Upper lobe of left lung (tissue), 6 donors: ENCODE data around the gene B9D1. TPM values are rescaled to one million over a fixed set of nuclear protein-coding genes. Genes with fewer than 3 reads are reported as not detected.
A peak's percentile ranks its signal among the peaks of the same experiment; 100 is the strongest.

Experiments
- ATAC-seq, 2 donors: fragments of 200-7000 bp; cut with Tn5 transposase; one replicate each; pipeline ENCODE4 v1.9.1; 2022; ENCODE audit warnings: mild to moderate bottlenecking in 2 of 2, moderate library complexity in 2 of 2; ENCODE audit not compliant: low FRiP score in 2 of 2
- DNase-seq, 2 donors: peaks; one replicate each; pipeline ENCODE4 v3.0.0-alpha.2; 2019 to 2020
- H3K27ac ChIP-seq, 4 donors: fragments of 200-600 bp; sonication (generic); one replicate each; pipeline ENCODE4 v1.5.1; 2016 to 2019
- H3K27me3 ChIP-seq, 4 donors: fragments of 200-600 bp; sonication (generic); one replicate each; pipeline ENCODE4 v1.5.1; 2017 to 2019
- H3K36me3 ChIP-seq, 4 donors: fragments of 200-600 bp; sonication (generic); one replicate each; pipeline ENCODE4 v1.5.1; 2016 to 2019
- H3K4me1 ChIP-seq, 4 donors: fragments of 200-600 bp; sonication (generic); one replicate each; pipeline ENCODE4 v1.5.1; 2018 to 2019
- H3K4me3 ChIP-seq, 4 donors: fragments of 200-600 bp; sonication (generic); one replicate each; pipeline ENCODE4 v1.5.1; 2017 to 2019; ENCODE audit warnings: mild to moderate bottlenecking in 2 of 4, moderate library complexity in 1 of 4
- H3K9me3 ChIP-seq, 4 donors: fragments of 200-600 bp; sonication (generic); one replicate each; pipeline ENCODE4 v1.5.1; 2018 to 2019
- EP300 ChIP-seq, 4 donors: sonication (generic); formaldehyde crosslinking; IDR thresholded peaks; one replicate each; pipeline ENCODE4 v1.5.1; 2017; ENCODE audit warnings: antibody characterized with exemption in 4 of 4, control low read depth in 2 of 4
- POLR2A ChIP-seq, 4 donors: fragments of 450-650 bp; IDR thresholded peaks; one replicate each; pipeline ENCODE4 v1.5.1; 2016 to 2017; ENCODE audit warnings: antibody characterized with exemption in 4 of 4, mild to moderate bottlenecking in 2 of 4
- POLR2AphosphoS5 ChIP-seq, 2 donors: sonication (generic); formaldehyde crosslinking; IDR thresholded peaks; one replicate each; pipeline ENCODE4 v1.5.1; 2017; ENCODE audit warnings: antibody characterized with exemption in 2 of 2
- WGBS, 2 donors: methylation state at CpG; one replicate each; pipeline ENCODE4 v1.1.5; 2017 to 2018; 5-methylcytosine and 5-hydroxymethylcytosine counted together
- total RNA-seq, 6 donors: library from RNA; depleted of rRNA in 4 of 6; stranded (reverse); fragments of >200 nt in 4 of 6; gene quantifications; one replicate each; pipeline versions ENCODE4 v1.1.0 to v1.2.1, GENCODE V29; 2016 to 2021
- TF ChIP-seq, protein P1 (sequence below), 6 experiments: fragments of 450-650 bp in 4 of 6; fragments of 200-600 bp in 2 of 6; sonication (generic) in 2 of 6; IDR thresholded peaks; one replicate each; pipeline ENCODE4 v1.5.1; 2016 to 2019; ENCODE audit warnings: antibody characterized with exemption in 6 of 6
- donor health status: DM: no; HTN: no; CAD: no; lungs with moderate emphysema.
- donor health status: DM: no; HTN: yes; CAD: no; lungs with severe emphysema.

The B9D1 gene
- total RNA-seq, 6 donors from 2014 or later: 11.7 to 52.4 (median 17.5) TPM

- Histone ChIP-seq H3K9me3 (no peaks in the 10 kb centered on the region), H3K4me1 (no peaks in the 10 kb centered on the region), H3K36me3 (peaks cover 0 to 31% (median 7%) of the 10 kb centered on the region in 4 donors), H3K4me3 (no peak overlapping the region), H3K27ac (no peak overlapping the region), H3K27me3 (no peaks in the 10 kb centered on the region)
- WGBS, 2 donors: 83 to 100% methylated on average over 1 of the region's 2 CpGs
- no peak for TF ChIP-seq EP300 (IDR thresholded peaks at IDR 0.05)
- no peak for TF ChIP-seq POLR2A (IDR thresholded peaks at IDR 0.05)
- TF ChIP-seq POLR2AphosphoS5 (IDR thresholded peaks at IDR 0.05): no peak
- TF ChIP-seq, protein P1, sequence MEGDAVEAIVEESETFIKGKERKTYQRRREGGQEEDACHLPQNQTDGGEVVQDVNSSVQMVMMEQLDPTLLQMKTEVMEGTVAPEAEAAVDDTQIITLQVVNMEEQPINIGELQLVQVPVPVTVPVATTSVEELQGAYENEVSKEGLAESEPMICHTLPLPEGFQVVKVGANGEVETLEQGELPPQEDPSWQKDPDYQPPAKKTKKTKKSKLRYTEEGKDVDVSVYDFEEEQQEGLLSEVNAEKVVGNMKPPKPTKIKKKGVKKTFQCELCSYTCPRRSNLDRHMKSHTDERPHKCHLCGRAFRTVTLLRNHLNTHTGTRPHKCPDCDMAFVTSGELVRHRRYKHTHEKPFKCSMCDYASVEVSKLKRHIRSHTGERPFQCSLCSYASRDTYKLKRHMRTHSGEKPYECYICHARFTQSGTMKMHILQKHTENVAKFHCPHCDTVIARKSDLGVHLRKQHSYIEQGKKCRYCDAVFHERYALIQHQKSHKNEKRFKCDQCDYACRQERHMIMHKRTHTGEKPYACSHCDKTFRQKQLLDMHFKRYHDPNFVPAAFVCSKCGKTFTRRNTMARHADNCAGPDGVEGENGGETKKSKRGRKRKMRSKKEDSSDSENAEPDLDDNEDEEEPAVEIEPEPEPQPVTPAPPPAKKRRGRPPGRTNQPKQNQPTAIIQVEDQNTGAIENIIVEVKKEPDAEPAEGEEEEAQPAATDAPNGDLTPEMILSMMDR (IDR thresholded peaks at IDR 0.05): no peak
- ATAC-seq (no peak), DNase-seq (peak; percentile 13 to 32)
Measured at GRCh38 chr17:19329136-19329535, 33.4 kb downstream of the B9D1 start.

- peak; percentile 14 to 47 for DNase-seq
- no peak overlapping the region for H3K27ac ChIP-seq
- no peak for ATAC-seq
- H3K4me1 ChIP-seq: no peaks in the 10 kb centered on the region
- H3K4me3 ChIP-seq: no peak overlapping the region
- no peaks in the 10 kb centered on the region for H3K9me3 ChIP-seq
- TF ChIP-seq POLR2A (IDR thresholded peaks at IDR 0.05): no peak
- H3K36me3 ChIP-seq: peaks cover 0 to 26% (median 5%) of the 10 kb centered on the region in 4 donors
- WGBS, 2 donors: 92 to 100% methylated on average over 9 to 10 of the region's 10 CpGs
- H3K27me3 ChIP-seq: no peaks in the 10 kb centered on the region
Measured at GRCh38 chr17:19328441-19329061, 34.0 kb downstream of the B9D1 start.

- no peak overlapping the region for H3K27ac ChIP-seq
- peak in 1 of 2 donors; percentile 17 for DNase-seq
- H3K27me3 ChIP-seq: no peaks in the 10 kb centered on the region
- 84 to 94% methylated on average over 14 of the region's 14 CpGs for WGBS, 2 donors
- no peaks in the 10 kb centered on the region for H3K9me3 ChIP-seq
- no peak overlapping the region for H3K4me3 ChIP-seq
- no peak for TF ChIP-seq POLR2A (IDR thresholded peaks at IDR 0.05)
- TF ChIP-seq EP300 (IDR thresholded peaks at IDR 0.05): no peak
- TF ChIP-seq POLR2AphosphoS5 (IDR thresholded peaks at IDR 0.05): no peak
- TF ChIP-seq, protein P1 (IDR thresholded peaks at IDR 0.05): no peak
- no peaks in the 10 kb centered on the region for H3K4me1 ChIP-seq
- ATAC-seq: peak; percentile 28 to 63
- peaks cover 0 to 23% (median 5%) of the 10 kb centered on the region in 4 donors for H3K36me3 ChIP-seq
Measured at GRCh38 chr17:19327031-19327783, 35.3 kb downstream of the B9D1 start.

DNA sequence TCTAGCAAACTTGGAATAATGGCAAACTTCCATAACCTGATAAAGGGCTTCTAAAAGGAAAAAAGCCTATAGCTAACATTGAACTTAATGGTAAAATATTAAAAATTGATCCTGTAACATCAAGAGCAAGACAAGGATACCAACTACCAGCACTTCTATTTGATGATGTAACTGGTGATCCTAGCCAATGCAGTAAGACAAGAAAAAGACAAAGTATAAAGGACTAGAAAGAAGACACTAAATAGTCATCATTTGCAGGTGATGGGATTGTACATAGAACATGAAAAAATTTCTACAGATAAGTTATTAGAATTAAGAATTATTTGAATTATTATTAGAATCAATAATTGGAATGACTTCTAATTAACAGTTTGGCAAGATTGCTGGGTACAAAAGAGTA lies 37.0 kb downstream of the B9D1 start:
- no peaks in the 10 kb centered on the region for H3K27me3 ChIP-seq
- no peak overlapping the region for H3K4me3 ChIP-seq
- no peak for TF ChIP-seq POLR2AphosphoS5 (IDR thresholded peaks at IDR 0.05)
- TF ChIP-seq EP300 (IDR thresholded peaks at IDR 0.05): no peak
- no peak for TF ChIP-seq POLR2A (IDR thresholded peaks at IDR 0.05)
- TF ChIP-seq, protein P1 (IDR thresholded peaks at IDR 0.05): no peak
- no peaks in the 10 kb centered on the region for H3K9me3 ChIP-seq
- DNase-seq (no peak), ATAC-seq (no peak)
- peaks cover 0 to 22% (median 5%) of the 10 kb centered on the region in 4 donors for H3K36me3 ChIP-seq
- no peaks in the 10 kb centered on the region for H3K4me1 ChIP-seq
- H3K27ac ChIP-seq: no peak overlapping the region

DNA sequence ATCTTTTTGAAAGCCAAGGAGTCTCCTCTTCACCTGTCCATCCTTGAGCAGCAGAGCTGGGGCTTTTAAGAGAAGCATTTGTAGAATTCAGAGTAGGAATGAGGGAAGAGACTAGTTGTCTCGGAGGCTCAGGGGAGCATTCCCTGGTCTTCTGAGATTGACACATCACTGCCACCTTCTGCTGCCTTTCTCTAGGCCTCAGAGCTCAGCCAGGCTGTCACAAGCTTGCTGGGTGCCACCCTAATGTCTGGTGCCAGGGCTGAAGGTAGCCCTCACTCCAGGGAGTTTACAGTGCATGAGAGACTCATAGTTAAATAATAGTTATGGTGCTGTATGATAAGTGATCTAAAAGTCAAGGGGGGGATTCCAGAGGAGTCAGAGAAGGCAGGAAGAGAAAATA lies 39.7 kb downstream of the B9D1 start:
- Histone ChIP-seq H3K27ac (no peak overlapping the region), H3K36me3 (peaks cover 0 to 3% (median 0%) of the 10 kb centered on the region in 4 donors), H3K4me3 (no peak overlapping the region), H3K9me3 (no peaks in the 10 kb centered on the region), H3K4me1 (no peaks in the 10 kb centered on the region), H3K27me3 (no peaks in the 10 kb centered on the region)
- TF ChIP-seq, protein P1 (IDR thresholded peaks at IDR 0.05): no peak
- no peak for TF ChIP-seq POLR2AphosphoS5 (IDR thresholded peaks at IDR 0.05)
- TF ChIP-seq EP300 (IDR thresholded peaks at IDR 0.05): no peak
- no peak for TF ChIP-seq POLR2A (IDR thresholded peaks at IDR 0.05)
- 83 to 100% methylated on average over 1 of the region's 1 CpG for WGBS, 2 donors
- ATAC-seq (no peak), DNase-seq (no peak)
